Adipose tissue (tissue), 3 donors: ENCODE measurements around the gene RHOT2. TPM values are rescaled to one million over a fixed set of nuclear protein-coding genes. Genes with fewer than 3 reads are reported as not detected.

ENCODE experiments used
- H3K27ac ChIP-seq: one replicate; pipeline ENCODE4 v1.5.1; 2013; ENCODE audit warnings: low read depth, low read length
- WGBS, 3 donors: extraction: QIAGEN DNeasy Blood & Tissue Kit; methylation state at CpG; one replicate each; pipeline ENCODE4 v1.1.7; 2013; 5-methylcytosine and 5-hydroxymethylcytosine counted together
- polyA plus RNA-seq, 3 donors: library from polyadenylated mRNA; stranded (reverse); fragments of 200-250 nt; gene quantifications; one replicate each; pipeline ENCODE4 v1.2.3, GENCODE V29; 2013
- donor health status: healthy with polysubstance abuse.
- donor health status: Bipolar disorder and iron deficiency.
- donor health status: healthy.

RHOT2 gene
- polyA plus RNA-seq, 3 donors: 67.7 to 107 (median 85.5) TPM

DNA sequence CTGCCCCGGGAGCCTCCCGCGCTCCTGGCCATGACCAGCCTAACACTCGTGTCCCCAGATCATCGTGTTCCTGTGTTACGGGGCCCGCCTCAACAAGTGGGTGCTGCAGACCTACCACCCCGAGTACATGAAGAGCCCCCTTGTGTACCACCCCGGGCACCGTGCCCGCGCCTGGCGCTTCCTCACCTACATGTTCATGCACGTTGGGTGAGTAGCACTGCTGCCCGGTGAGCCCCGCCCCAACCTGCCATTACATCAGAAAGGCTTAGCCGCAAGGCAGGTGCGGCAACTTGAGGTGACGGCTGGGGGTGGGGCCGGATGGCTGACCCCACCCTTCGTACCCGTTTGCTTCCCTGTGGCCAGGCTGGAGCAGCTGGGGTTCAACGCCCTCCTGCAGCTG is 9.0 kb downstream of the RHOT2 start:
- 56 to 73% (median 67%) methylated on average over 23 of the region's 23 CpGs for whole genome bisulfite sequencing, 3 donors
- no peak overlapping the region for H3K27ac ChIP-seq

- no peak overlapping the region for H3K27ac ChIP-seq
- 45 to 65% (median 49%) methylated on average over 53 to 57 of the region's 57 CpGs for WGBS, 3 donors
These were observed 9.6 kb downstream of the RHOT2 start for GRCh38 chr16:677316-678190.

DNA sequence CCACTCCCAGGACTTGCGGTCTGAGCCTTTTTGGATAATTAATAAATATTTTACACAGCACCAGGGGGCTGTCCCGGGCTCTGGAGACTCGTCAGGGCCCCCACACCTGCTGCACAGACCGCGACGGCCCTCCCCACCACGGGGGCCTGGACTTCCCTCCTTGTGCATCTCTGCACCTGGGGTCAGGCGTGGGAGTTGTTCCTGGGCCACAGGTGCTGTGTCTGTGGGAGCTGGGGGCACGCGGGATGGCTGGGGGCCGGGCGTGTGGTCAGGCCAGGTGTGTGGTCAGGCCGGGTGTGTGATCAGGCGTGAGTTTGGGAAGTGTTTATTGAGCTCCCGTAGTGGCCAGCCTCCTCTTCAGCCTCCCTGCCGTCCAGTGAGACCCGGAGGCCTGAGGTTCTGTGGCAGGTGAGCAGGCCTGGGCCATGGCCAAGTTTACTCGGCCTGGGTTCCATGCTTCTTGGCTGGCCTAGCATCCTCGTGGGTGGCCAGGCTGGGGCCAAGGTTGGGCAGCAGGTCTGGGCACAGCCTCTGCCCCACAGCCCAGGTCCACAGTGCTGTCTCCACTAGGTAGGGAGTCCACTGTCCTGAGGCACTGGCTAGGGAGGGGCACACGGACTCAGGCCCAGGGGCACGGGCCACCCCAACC is 10.4 kb downstream of the RHOT2 start:
- WGBS, 3 donors: 75 to 78% (median 76%) methylated on average over 21 of the region's 21 CpGs
- H3K27ac ChIP-seq: no peak overlapping the region

DNA sequence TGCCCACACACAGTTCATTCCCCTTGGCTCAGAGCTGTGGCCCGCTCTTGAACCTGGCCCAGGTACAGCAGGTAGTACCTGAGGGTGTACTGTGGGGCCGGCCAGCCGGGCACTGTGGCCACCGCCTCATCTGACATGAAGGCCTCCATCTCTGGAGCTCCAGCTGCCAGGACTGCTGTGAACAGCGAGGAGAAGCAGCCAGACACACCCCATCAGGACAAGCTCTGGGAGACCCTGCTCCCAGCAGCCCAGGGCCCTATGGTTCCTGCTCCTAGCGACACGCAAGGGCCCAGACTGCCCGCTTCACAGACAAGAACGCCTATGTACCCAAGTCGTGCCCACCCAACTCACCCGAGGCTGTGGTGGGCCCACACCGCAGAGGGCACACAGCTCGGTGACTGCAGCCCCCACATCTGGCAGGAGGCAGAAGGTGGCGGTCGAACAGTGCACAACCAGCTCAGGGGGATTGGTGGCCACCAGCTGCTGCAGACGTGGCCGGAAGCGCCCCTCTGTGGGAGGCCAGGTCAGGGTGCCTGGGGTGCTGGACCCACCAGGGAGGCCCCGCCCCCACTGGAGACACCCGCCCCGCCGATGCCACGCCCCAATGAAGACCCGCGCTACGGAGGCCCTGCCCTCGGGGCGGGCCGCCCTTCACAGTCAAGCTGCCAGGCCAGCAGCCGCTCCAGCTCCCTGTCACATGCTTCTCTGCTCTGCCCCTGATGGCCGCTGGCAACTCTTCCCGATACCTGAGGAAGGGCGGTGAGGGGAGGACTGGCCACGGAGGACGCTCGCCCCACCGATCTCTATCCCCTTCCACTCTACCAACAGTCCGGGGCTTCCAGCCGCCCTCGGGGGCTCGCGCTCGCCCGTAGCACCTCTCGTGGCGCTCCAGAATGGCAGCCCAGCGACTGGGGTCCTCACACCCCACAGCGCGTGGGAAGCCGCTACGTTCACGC is 11.2 kb downstream of the RHOT2 start:
- H3K27ac ChIP-seq: no peak overlapping the region
- WGBS, 3 donors: 23 to 25% (median 25%) methylated on average over 46 to 52 of the region's 52 CpGs

DNA sequence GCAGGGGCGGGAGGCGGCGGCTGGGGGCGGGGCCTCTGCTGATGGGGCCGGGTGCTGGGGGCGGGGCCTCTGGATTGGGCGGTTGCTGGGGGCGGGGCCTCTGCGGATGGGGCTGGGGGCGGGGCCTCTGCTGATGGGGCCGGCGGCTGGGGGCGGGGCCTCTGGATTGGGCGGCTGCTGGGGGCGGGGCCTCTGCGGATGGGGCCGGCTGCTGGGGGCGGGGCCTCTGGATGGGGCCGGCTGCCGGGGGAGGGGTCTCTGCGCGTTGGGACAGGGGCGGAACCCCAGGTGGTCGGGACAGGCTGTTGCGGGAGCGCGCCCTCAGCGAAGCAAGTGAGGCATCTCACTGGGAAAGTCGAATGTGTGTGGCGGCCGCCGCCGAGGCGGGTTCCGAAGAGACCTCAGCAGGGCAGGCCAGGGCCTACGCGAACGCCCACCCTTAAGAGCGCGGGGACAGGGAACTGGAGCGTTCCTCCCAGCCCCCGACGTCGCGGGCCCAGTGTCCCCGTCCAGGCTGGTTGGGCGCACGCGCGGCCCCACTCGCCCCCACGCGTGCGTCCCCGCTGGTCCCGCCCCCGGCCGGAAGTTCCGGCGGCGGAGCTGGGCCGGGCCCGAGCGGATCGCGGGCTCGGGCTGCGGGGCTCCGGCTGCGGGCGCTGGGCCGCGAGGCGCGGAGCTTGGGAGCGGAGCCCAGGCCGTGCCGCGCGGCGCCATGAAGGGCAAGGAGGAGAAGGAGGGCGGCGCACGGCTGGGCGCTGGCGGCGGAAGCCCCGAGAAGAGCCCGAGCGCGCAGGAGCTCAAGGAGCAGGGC is 12.1 kb downstream of the RHOT2 start, which contains the start of gene STUB1:
TSS of gene STUB1 (plus strand) at position 597 of the 811 bp plus-strand sequence. CDS start at position 713, 116 bp downstream.
- 1 to 2% (median 1%) methylated on average over 53 to 91 of the region's 91 CpGs for WGBS, 3 donors
- H3K27ac ChIP-seq: no peak within 1 kb of the TSS

DNA sequence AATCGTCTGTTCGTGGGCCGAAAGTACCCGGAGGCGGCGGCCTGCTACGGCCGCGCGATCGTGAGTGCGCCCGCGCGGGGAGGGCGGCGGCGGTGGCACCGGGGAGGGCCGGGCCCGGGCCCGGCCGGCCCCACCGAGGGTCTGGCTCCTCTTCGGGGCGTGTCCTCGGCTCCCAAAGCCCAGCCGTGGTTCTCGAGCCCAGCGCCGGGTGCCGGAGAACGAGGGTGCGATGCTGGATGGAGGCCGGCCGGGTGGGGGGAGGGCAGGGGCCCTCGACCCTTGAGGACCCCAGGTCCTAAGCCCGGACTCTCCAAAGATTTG is 12.7 kb downstream of the RHOT2 start:
- WGBS, 3 donors: 0 to 1% (median 1%) methylated on average over 26 to 38 of the region's 38 CpGs

DNA sequence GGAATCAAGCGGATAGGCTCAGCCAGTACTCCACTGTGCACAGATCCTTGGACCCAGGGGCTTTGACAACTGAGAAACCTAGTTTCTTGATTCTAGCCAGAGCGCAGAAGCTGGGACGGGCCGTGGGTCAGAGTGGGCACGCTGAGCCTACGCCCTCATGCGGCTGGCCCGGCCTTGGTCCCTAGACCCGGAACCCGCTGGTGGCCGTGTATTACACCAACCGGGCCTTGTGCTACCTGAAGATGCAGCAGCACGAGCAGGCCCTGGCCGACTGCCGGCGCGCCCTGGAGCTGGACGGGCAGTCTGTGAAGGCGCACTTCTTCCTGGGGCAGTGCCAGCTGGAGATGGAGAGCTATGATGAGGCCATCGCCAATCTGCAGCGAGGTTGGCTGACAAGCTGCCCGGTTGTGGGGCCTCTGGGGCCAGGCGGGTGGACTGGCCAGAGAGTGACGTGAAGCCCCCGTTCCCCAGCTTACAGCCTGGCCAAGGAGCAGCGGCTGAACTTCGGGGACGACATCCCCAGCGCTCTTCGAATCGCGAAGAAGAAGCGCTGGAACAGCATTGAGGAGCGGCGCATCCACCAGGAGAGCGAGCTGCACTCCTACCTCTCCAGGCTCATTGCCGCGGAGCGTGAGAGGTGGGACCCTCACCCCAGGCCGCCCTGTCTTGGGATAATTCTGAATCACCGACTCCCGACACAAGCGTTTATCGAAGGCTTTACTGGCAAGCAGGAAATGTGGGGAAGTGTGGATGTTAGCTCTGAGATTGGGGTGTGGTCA is 13.2 kb downstream of the RHOT2 start:
- H3K27ac ChIP-seq: no peak overlapping the region
- 43 to 48% (median 45%) methylated on average over 44 of the region's 44 CpGs for WGBS, 3 donors

More for the DNA sequence above, 12.7 kb downstream of the RHOT2 start:
- H3K27ac ChIP-seq: no peak overlapping the region

DNA sequence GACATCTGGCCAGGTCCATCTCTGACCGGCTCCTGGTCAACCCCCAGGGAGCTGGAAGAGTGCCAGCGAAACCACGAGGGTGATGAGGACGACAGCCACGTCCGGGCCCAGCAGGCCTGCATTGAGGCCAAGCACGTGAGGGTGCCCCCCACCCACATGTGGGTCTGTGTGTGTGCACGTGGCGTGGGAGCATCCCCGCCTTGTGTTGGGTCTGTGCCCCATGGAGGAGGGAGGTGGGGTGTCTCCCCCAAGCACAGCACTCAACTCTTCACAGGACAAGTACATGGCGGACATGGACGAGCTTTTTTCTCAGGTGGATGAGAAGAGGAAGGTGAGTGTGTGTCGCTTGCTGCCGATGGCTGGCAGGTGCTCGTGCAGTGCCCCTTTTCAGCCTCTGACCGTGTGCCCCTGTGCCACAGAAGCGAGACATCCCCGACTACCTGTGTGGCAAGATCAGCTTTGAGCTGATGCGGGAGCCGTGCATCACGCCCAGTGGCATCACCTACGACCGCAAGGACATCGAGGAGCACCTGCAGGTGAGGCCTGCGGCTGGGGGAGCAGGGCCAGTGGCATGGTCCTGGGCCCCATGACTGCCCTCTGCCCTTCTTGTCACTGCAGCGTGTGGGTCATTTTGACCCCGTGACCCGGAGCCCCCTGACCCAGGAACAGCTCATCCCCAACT is 14.0 kb downstream of the RHOT2 start:
- 71 to 79% (median 72%) methylated on average over 28 of the region's 28 CpGs for WGBS, 3 donors
- no peak overlapping the region for H3K27ac ChIP-seq

- 63 to 86% (median 80%) methylated on average over 36 of the region's 36 CpGs for WGBS, 3 donors
- H3K27ac ChIP-seq: no peak overlapping the region
These were observed 14.8 kb downstream of the RHOT2 start for GRCh38 chr16:682493-683395.

DNA sequence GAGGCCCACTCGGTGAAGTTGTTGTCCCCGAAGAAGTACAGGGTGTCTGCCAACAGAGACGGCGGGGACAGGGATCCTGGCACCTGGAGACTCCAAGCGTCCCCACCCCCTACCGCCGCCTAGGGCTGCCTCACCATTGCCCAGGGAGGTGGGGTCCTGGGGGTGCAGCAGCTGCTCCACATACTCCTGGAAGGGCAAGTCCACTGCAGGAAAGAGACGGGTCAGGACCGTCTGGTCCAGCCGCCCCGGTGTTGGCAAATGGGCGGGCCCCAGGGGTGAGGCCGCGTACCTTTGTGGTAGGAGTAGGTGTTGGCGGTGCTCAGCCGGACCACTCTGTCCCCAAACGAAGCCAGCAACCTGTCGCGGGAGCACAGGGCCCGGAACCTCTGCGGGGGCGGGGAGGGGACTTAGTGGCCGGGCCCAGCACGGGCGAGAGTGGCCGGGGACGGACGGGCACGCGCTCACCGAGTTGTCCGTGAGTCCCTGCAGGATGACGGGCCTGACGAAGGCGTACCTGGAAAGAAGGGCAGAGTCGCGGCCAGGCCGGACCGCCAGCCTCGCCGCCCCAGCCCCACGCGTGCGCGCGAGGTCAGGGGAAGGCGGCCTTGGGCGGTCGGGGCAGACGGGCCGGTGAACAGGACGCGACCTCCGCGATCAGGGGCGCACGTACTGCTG is 15.6 kb downstream of the RHOT2 start:
- no peak overlapping the region for H3K27ac ChIP-seq
- 17 to 22% (median 18%) methylated on average over 35 to 57 of the region's 57 CpGs for WGBS, 3 donors

GRCh38 chr16:684071-684794 is 16.3 kb downstream of the RHOT2 start, which contains the start of gene JMJD8:
TSS of gene JMJD8 (minus strand) at chr16:684334. CDS start at chr16:684319, 15 bp downstream.
- no peak within 1 kb of the TSS for H3K27ac ChIP-seq
- 1 to 2% (median 2%) methylated on average over 63 to 89 of the region's 91 CpGs for WGBS, 3 donors

DNA sequence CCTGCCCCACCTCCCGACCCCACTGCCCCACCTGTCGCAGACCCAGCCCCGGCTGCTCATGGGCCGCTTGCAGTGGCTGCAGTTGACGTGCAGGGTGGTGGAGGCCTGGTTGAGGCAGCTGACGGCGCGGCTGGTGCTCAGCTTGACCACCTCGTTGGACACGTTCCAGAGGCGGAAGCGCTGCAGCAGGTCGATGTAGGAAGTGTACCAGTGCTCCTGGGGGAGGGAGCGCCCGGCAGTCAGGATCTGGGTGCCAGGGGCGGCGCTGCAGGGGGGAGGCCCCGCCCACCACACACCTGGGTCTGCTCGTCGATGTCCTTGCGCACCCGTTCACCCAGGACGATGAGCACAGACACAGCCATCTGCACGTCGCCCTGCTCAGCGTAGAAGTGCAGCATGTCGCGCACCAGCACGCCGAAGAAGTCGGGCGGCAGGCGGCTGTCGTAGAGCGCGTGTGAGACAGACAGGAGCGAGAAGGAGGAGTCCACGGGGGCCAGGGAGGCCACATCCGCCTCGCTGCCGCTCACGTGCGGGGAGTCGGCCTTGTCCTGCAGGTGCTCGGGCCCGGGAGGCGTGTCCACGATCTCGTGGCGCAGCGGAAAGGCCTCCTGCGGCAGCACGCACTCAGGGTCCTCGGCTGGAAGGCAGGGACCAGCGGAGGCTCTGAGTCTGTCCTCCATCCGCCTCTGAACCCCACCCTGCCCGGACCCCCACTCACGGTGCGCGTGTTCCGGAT is 17.2 kb downstream of the RHOT2 start:
- H3K27ac ChIP-seq: no peak overlapping the region
- 90 to 94% (median 92%) methylated on average over 61 of the region's 61 CpGs for WGBS, 3 donors

DNA sequence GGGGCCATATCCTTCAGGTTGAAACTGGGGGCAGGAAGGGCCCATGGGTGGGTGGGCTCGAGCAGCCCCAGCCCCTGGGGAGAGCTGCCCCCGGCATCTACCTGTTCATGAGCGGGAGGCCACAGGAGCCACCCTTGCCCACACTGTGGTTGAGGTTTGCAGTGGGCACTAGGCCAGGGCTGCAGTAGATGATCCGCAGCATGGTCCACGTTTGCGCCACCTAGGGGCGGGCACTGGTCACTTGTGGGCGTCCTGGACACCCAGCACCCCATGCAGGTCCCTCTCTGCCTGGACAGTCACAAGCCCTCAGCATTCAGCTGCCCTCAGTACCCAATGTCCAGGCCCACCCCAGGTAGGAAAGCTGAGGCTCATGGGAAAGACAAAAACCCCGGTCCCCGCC is 18.0 kb downstream of the RHOT2 start:
- H3K27ac ChIP-seq: no peak overlapping the region
- WGBS, 3 donors: 56 to 74% (median 61%) methylated on average over 10 of the region's 10 CpGs
